Gastroesophageal sphincter (tissue), 4 donors: Measurements from ENCODE around the gene WLS. TPM values are rescaled to one million over a fixed set of nuclear protein-coding genes. Genes with fewer than 3 reads are reported as not detected.

Experiments
- ATAC-seq: fragments of 150-250 bp; one replicate; pipeline ENCODE4 v1.9.1; 2016; ENCODE audit warnings: mild to moderate bottlenecking, moderate library complexity
- H3K27ac ChIP-seq, 4 donors: fragments of 200-600 bp; sonication (generic) in 3 of 4; 1 replicate in 3 of 4; 2 replicates in 1 of 4; pipeline ENCODE4 v1.5.1; 2016 to 2019
- H3K27me3 ChIP-seq: fragments of 200-600 bp; sonication (generic); one replicate; pipeline ENCODE4 v1.5.1; 2019
- H3K36me3 ChIP-seq, 2 donors: fragments of 200-600 bp; sonication (generic); one replicate each; pipeline ENCODE4 v1.5.1; 2019; ENCODE audit warnings: control low read depth in 1 of 2
- H3K4me1 ChIP-seq, 3 donors: fragments of 200-600 bp; sonication (generic); 1 replicate in 2 of 3; 2 replicates in 1 of 3; pipeline ENCODE4 v1.5.1; 2016 to 2019; ENCODE audit warnings: control low read depth in 2 of 3
- H3K4me3 ChIP-seq, 2 donors: fragments of 200-600 bp; sonication (generic); one replicate each; pipeline ENCODE4 v1.5.1; 2019; ENCODE audit warnings: mild to moderate bottlenecking in 1 of 2, moderate library complexity in 1 of 2
- H3K9me3 ChIP-seq, 3 donors: fragments of 200-600 bp; sonication (generic); one replicate each; pipeline ENCODE4 v1.5.1; 2017 to 2019; ENCODE audit warnings: control low read depth in 2 of 3
- EP300 ChIP-seq: sonication (generic); formaldehyde crosslinking; IDR thresholded peaks from one replicate; pipeline ENCODE4 v1.6.1; 2017; ENCODE audit warnings: antibody characterized with exemption, mild to moderate bottlenecking
- POLR2A ChIP-seq, 2 donors: fragments of 450-650 bp; IDR thresholded peaks; one replicate each; pipeline ENCODE4 v1.6.1; 2017; ENCODE audit warnings: antibody characterized with exemption in 2 of 2, mild to moderate bottlenecking in 2 of 2, moderate library complexity in 1 of 2
- POLR2AphosphoS5 ChIP-seq: sonication (generic); formaldehyde crosslinking; IDR thresholded peaks from one replicate; pipeline ENCODE4 v1.6.1; 2017; ENCODE audit warnings: antibody characterized with exemption
- WGBS, 2 donors: methylation state at CpG; one replicate each; pipeline ENCODE4 v1.1.5; 2018; ENCODE audit warnings: low coverage in 1 of 2; 5-methylcytosine and 5-hydroxymethylcytosine counted together
- total RNA-seq, 4 donors: library from RNA; depleted of rRNA; stranded (reverse); fragments of >200 nt; gene quantifications; one replicate each; pipeline ENCODE4 v1.1.0, GENCODE V29; 2016
- TF ChIP-seq, protein P1 (sequence below), 4 experiments: fragments of 200-600 bp in 2 of 4; fragments of 450-650 bp in 2 of 4; sonication (generic) in 1 of 4; IDR thresholded peaks; one replicate each; pipeline ENCODE4 v1.5.1; 2017 to 2019; ENCODE audit warnings: antibody characterized with exemption in 4 of 4, mild to moderate bottlenecking in 2 of 4, moderate library complexity in 2 of 4

Gene WLS
- total RNA-seq, 4 donors from 2014 or later: 120 to 280 (median 263) TPM

DNA sequence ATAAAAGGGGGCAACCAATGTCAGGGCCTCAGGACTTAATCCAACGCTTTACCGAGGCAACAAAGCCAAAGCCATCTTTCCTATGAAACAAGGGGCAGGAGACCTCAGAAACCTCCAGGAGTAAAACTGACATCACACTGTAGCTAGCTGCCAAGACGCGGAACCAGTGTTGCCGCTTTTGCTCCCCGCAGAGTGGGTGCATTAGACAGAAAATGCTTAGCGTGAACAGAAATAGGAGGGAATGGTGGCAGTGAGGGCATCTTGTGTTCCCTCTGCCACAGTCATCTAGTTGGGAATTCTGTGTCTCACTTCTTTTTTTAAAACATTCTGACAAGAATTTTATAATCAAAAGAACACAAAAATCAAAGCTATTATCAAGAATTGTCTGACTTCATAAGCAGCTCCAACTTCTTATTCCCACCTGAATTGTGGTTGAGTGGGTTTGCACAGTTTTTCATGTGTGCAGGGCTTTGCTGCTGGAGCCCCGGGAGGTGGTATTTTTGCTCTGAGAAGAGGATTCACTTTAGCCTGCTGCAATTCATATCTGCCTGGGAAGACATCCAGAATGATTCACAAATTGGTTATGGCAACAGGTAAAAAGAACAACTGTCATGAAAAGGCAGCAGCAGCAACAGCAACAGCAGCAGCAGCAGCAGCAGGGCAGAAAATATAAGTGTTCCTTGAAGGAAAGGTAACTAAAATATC lies 99.7 kb downstream of the WLS start:
- ATAC-seq: no peak
- Histone ChIP-seq H3K4me1 (peaks cover 0 to 41% (median 2%) of the 10 kb centered on the region in 3 donors), H3K27me3 (no peaks in the 10 kb centered on the region), H3K27ac (peak overlapping the region in 3 of 4 donors; percentile 49 to 65 (median 61)), H3K4me3 (no peak overlapping the region), H3K9me3 (no peaks in the 10 kb centered on the region), H3K36me3 (peaks cover 3 to 71% of the 10 kb centered on the region in 2 donors)
- 84 to 100% methylated on average over 5 to 8 of the region's 8 CpGs for WGBS, 2 donors
- TF ChIP-seq, protein P1, sequence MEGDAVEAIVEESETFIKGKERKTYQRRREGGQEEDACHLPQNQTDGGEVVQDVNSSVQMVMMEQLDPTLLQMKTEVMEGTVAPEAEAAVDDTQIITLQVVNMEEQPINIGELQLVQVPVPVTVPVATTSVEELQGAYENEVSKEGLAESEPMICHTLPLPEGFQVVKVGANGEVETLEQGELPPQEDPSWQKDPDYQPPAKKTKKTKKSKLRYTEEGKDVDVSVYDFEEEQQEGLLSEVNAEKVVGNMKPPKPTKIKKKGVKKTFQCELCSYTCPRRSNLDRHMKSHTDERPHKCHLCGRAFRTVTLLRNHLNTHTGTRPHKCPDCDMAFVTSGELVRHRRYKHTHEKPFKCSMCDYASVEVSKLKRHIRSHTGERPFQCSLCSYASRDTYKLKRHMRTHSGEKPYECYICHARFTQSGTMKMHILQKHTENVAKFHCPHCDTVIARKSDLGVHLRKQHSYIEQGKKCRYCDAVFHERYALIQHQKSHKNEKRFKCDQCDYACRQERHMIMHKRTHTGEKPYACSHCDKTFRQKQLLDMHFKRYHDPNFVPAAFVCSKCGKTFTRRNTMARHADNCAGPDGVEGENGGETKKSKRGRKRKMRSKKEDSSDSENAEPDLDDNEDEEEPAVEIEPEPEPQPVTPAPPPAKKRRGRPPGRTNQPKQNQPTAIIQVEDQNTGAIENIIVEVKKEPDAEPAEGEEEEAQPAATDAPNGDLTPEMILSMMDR (IDR thresholded peaks at IDR 0.05): no peak
- TF ChIP-seq POLR2A (IDR thresholded peaks at IDR 0.05): no peak
- TF ChIP-seq POLR2AphosphoS5: no peak
- no peak for TF ChIP-seq EP300

DNA sequence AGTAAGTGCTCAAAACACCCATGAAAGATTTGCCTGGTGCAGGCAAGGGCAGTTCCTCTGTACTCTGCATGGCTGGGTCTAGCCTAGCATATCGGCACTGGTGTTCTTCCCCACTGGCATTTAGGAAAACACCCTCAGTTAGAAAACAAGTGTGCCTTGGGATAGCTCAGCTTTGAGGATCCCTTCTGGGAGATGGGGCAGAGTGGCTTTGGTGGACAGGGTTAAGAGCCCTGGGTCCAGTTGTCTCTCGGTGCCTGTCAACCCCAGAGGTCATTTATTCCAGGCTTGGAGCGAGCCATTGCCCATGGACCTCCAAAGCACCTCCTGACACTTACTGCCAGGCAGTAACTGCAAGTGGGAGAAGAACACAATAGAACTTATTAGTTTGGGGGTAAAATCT lies 101.1 kb downstream of the WLS start:
- H3K9me3 ChIP-seq: no peaks in the 10 kb centered on the region
- peaks cover 0 to 70% of the 10 kb centered on the region in 2 donors for H3K36me3 ChIP-seq
- peaks cover 0 to 48% (median 2%) of the 10 kb centered on the region in 3 donors for H3K4me1 ChIP-seq
- TF ChIP-seq POLR2A (IDR thresholded peaks at IDR 0.05) (no peak), EP300 (no peak), POLR2AphosphoS5 (no peak)
- TF ChIP-seq, protein P1 (IDR thresholded peaks at IDR 0.05): no peak
- H3K4me3 ChIP-seq: no peak overlapping the region
- 100% methylated on average over 1 to 2 of the region's 3 CpGs for WGBS, 2 donors
- no peak for ATAC-seq
- no peaks in the 10 kb centered on the region for H3K27me3 ChIP-seq
- H3K27ac ChIP-seq: peak overlapping the region in 3 of 4 donors; percentile 12 to 65 (median 39)

DNA sequence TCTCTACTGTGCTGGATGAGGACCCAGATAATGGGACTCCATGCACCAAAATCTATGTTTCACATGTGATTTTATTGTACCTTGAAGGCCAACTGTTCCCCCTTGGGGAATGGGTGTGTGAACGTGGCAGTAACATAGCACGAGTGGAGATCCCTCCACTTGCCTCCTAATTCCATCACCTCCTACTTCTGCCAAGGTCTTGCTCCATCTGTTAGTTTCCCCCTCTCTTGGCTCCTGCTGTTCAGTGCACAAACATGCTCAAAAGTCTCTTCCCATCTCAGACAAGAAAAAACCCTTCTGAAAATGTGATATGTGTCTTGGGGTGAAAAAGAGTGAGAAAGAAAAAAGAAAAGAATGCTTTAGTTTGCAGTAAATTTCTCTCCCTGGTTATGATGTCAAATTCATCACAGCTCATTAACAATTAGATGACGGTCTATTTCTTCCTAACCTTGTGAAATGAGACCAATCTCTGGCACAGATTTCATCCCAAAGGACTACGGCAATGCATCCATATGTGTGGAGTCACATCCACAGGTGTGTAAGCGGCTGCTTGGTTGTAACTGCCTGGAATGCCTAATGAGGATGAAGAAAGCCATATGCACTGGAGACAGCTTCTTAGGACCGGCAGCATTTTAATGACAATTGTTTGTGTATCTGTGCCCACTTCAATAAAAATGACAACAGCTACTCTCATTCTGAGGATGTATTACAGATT lies 102.6 kb downstream of the WLS start:
- H3K36me3 ChIP-seq: peaks cover 0 to 70% of the 10 kb centered on the region in 2 donors
- no peak overlapping the region for H3K4me3 ChIP-seq
- TF ChIP-seq, protein P1 (IDR thresholded peaks at IDR 0.05): no peak
- TF ChIP-seq EP300 (no peak), POLR2A (IDR thresholded peaks at IDR 0.05) (no peak), POLR2AphosphoS5 (no peak)
- no peaks in the 10 kb centered on the region for H3K27me3 ChIP-seq
- WGBS, 2 donors: 40 to 55% methylated on average over 3 to 6 of the region's 6 CpGs
- peak overlapping the region; percentile 7 to 78 (median 68) for H3K27ac ChIP-seq
- H3K4me1 ChIP-seq: peaks cover 0 to 48% (median 2%) of the 10 kb centered on the region in 3 donors
- ATAC-seq: no peak
- no peaks in the 10 kb centered on the region for H3K9me3 ChIP-seq

DNA sequence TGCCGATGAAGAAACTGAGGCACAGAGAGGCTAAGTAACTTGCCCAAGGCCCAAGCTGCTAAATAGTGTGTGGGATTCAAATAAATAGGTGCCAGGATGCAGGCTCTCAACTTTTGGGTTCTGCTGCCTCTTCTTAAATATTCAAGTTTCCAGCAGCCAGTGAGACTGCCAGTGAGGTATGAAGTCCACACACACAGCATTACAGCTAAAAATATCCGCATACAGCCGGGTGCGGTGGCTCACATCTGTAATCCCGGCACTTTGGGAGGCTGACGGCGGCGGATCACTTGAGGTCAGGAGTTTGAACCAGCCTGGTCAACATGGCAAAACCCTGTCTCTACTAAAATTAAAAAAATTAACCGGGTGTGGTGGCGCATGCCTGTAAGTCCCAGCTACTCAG lies 103.5 kb downstream of the WLS start:
- WGBS, 2 donors: 5 to 39% methylated on average over 8 to 10 of the region's 10 CpGs
- peaks cover 0 to 42% (median 2%) of the 10 kb centered on the region in 3 donors for H3K4me1 ChIP-seq
- TF ChIP-seq, protein P1 (IDR thresholded peaks at IDR 0.05): no peak
- peak; percentile 69 for TF ChIP-seq POLR2AphosphoS5
- H3K27ac ChIP-seq: peak overlapping the region; percentile 58 to 78 (median 68)
- peaks cover 0 to 70% of the 10 kb centered on the region in 2 donors for H3K36me3 ChIP-seq
- no peaks in the 10 kb centered on the region for H3K27me3 ChIP-seq
- no peak overlapping the region for H3K4me3 ChIP-seq
- peak; percentile 68 for ATAC-seq
- no peaks in the 10 kb centered on the region for H3K9me3 ChIP-seq
